Sciatic nerve (tissue), 2 donors: Measurements from ENCODE around the gene ASIC4. TPM values are rescaled to one million over a fixed set of nuclear protein-coding genes. Genes with fewer than 3 reads are reported as not detected.

ENCODE experiments used
- ATAC-seq: fragments of 200-7000 bp; cut with Tn5 transposase; one replicate; pipeline ENCODE4 v1.9.1; 2020; ENCODE audit warnings: mild to moderate bottlenecking, moderate library complexity
- DNase-seq: peaks from one replicate; pipeline ENCODE4 v3.0.0-alpha.2; 2020; ENCODE audit warnings: low spot score
- intact Hi-C: fragments of 100-400 bp; cut with DNase I; formaldehyde crosslinking; loops from one replicate; pipeline ENCODE4 v1.14.2; 2022
- total RNA-seq: library from RNA; stranded (reverse); fragmentation: NEBNext Ultra II Directional; extraction: Animal tissue kit (Norgen Biotek cat#: 25700); gene quantifications from one replicate; pipeline ENCODE4 v1.2.1, GENCODE V29; 2021
- donor health status: DM: no; HTN: no; CAD: no.
- donor health status: DM: no; HTN: no; CAD: no.

The ASIC4 gene
- total RNA-seq, 1 donor from 2014 or later: 0.31 TPM

- peak; percentile 60 for DNase-seq
- intact Hi-C loops: no loop called here
- no peak for ATAC-seq
Observed at GRCh38 chr2:219557320-219557719, 43.0 kb downstream of the ASIC4 start.

- ATAC-seq (no peak), DNase-seq (no peak)
- intact Hi-C loops: no loop called here
Observed at GRCh38 chr2:219557791-219558785, 43.8 kb downstream of the ASIC4 start.

- intact Hi-C loops: no loop called here
- ATAC-seq: no peak
- DNase-seq: no peak
Observed at GRCh38 chr2:219559156-219559915, 45.1 kb downstream of the ASIC4 start.

- DNase-seq: no peak
- intact Hi-C loops: no loop called here
- ATAC-seq: no peak
Observed at GRCh38 chr2:219560037-219560892, 46.0 kb downstream of the ASIC4 start.

GRCh38 chr2:219560893-219561178 is 46.6 kb downstream of the ASIC4 start:
- ATAC-seq (no peak), DNase-seq (no peak)
- intact Hi-C loops: no loop called here

- ATAC-seq (no peak), DNase-seq (no peak)
- intact Hi-C loops: no loop called here
Observed at GRCh38 chr2:219561179-219562048, 47.1 kb downstream of the ASIC4 start.

- ATAC-seq: no peak
- intact Hi-C loops: no loop called here
- no peak for DNase-seq
Observed at GRCh38 chr2:219562049-219563020, 48.1 kb downstream of the ASIC4 start.

- DNase-seq: no peak
- intact Hi-C loops: no loop called here
Observed at GRCh38 chr2:219563271-219563928, 49.1 kb downstream of the ASIC4 start.

GRCh38 chr2:219565130-219566080 is 51.1 kb downstream of the ASIC4 start:
- DNase-seq: no peak
- intact Hi-C loops: no loop called here

More at GRCh38 chr2:219563271-219563928, 49.1 kb downstream of the ASIC4 start:
- ATAC-seq: no peak

GRCh38 chr2:219566640-219567039 is 52.4 kb downstream of the ASIC4 start:
- intact Hi-C loops: no loop called here
- ATAC-seq (no peak), DNase-seq (no peak)

More at GRCh38 chr2:219565130-219566080, 51.1 kb downstream of the ASIC4 start:
- no peak for ATAC-seq

- intact Hi-C loops: no loop called here
- DNase-seq (no peak), ATAC-seq (no peak)
Observed at GRCh38 chr2:219567131-219567530, 52.8 kb downstream of the ASIC4 start.

- ATAC-seq (no peak), DNase-seq (no peak)
- intact Hi-C loops: no loop called here
Observed at GRCh38 chr2:219567791-219568361, 53.6 kb downstream of the ASIC4 start.

- ATAC-seq: no peak
- intact Hi-C loops: no loop called here
- no peak for DNase-seq
Observed at GRCh38 chr2:219569041-219569440, 54.8 kb downstream of the ASIC4 start.

- intact Hi-C loops: no loop called here
- DNase-seq (no peak), ATAC-seq (no peak)
Observed at GRCh38 chr2:219569635-219570034, 55.4 kb downstream of the ASIC4 start.

GRCh38 chr2:219570194-219570923 is 56.1 kb downstream of the ASIC4 start:
- ATAC-seq (peak; percentile 41), DNase-seq (no peak)
- intact Hi-C loops: no loop called here
